SK-N-SH (cell line): ENCODE data around the gene ADAMTS17. TPM values are rescaled to one million over a fixed set of nuclear protein-coding genes. Genes with fewer than 3 reads are reported as not detected.

Experiments
- CTCF ChIA-PET: fragments of 300-600, 350-600 bp; formaldehyde crosslinking; extraction: SDS; loops from one replicate; lab custom pipeline; 2021; lab: Yijun Ruan, JAX
- POLR2A ChIA-PET: fragments of 350-600 bp; sonication (Branson Sonifier 250); formaldehyde crosslinking; extraction: SDS; loops from one replicate; lab custom pipeline; 2020; ENCODE audit warnings: antibody characterized with exemption, inconsistent platforms; lab: Yijun Ruan, JAX
- DNase-seq: peaks from one replicate; pipeline ENCODE4 v3.0.0; 2012
- H2AFZ ChIP-seq: fragments of 200-600 bp; sonication (generic); 2 replicates; pipeline ENCODE4 v1.8.1; 2016; ENCODE audit warnings: antibody characterized with exemption, mild to moderate bottlenecking, low read depth
- H3F3A ChIP-seq: fragments of 200-600 bp; sonication (generic); replicated peaks from 2 replicates; pipeline ENCODE3; 2016; ENCODE audit warnings: antibody characterized with exemption, mild to moderate bottlenecking; ENCODE audit not compliant: insufficient read depth
- H3K27ac ChIP-seq, 2 experiments: fragments of 200-500 bp in 1 of 2; fragments of 200-600 bp in 1 of 2; sonication (Bioruptor generic) in 1 of 2; sonication (generic), shearing (Covaris generic) in 1 of 2; 2 replicates each; pipeline versions ENCODE4 v1.5.1 to v1.6.1; 2014 to 2016; ENCODE audit warnings: low read depth in 2 of 2, inconsistent platforms in 1 of 2, low read length in 1 of 2, mild to moderate bottlenecking in 1 of 2, mixed read lengths in 1 of 2
- H3K27me3 ChIP-seq: fragments of 200-600 bp; sonication (generic), shearing (Covaris generic); 2 replicates; pipeline ENCODE4 v1.6.1; 2016; ENCODE audit warnings: mixed run types; ENCODE audit not compliant: insufficient read depth
- H3K36me3 ChIP-seq, 2 experiments: fragments of 200-500 bp in 1 of 2; fragments of 200-600 bp in 1 of 2; sonication (Bioruptor generic) in 1 of 2; sonication (generic) in 1 of 2; replicated peaks in 1 of 2; 2 replicates each; pipeline versions ENCODE3 to v1.5.1; 2014 to 2016; ENCODE audit warnings: low read length in 1 of 2, mild to moderate bottlenecking in 1 of 2; ENCODE audit not compliant: insufficient read depth in 2 of 2, control insufficient read depth in 1 of 2
- H3K4me1 ChIP-seq, 2 experiments: fragments of 200-500 bp in 1 of 2; fragments of 200-600 bp in 1 of 2; sonication (Bioruptor generic) in 1 of 2; sonication (generic), shearing (Covaris generic) in 1 of 2; 2 replicates each; pipeline versions ENCODE4 v1.5.1 to v1.6.1; 2014 to 2016; ENCODE audit warnings: low read depth in 1 of 2, low read length in 1 of 2, mixed run types in 1 of 2; ENCODE audit not compliant: insufficient read depth in 2 of 2, control insufficient read depth in 1 of 2
- H3K4me2 ChIP-seq: fragments of 200-600 bp; sonication (generic), shearing (Covaris generic); 2 replicates; pipeline ENCODE4 v1.6.1; 2017; ENCODE audit warnings: mixed run types
- H3K4me3 ChIP-seq, 2 experiments: fragments of 200-500 bp in 1 of 2; fragments of 200-600 bp in 1 of 2; sonication (Bioruptor generic) in 1 of 2; sonication (generic), shearing (Covaris generic) in 1 of 2; 2 replicates each; pipeline versions ENCODE4 v1.5.1 to v1.8.1; 2014 to 2016; ENCODE audit warnings: low read depth in 2 of 2, inconsistent platforms in 1 of 2, low read length in 1 of 2, mild to moderate bottlenecking in 1 of 2, mixed read lengths in 1 of 2, moderate library complexity in 1 of 2
- H3K79me2 ChIP-seq: fragments of 200-600 bp; sonication (generic); 2 replicates; pipeline ENCODE4 v1.8.1; 2017; ENCODE audit warnings: mild to moderate bottlenecking; ENCODE audit not compliant: insufficient read depth
- H3K9ac ChIP-seq: fragments of 200-600 bp; sonication (generic); 2 replicates; pipeline ENCODE4 v1.6.1; 2017; ENCODE audit warnings: mixed run types
- H3K9me2 ChIP-seq: fragments of 200-600 bp; sonication (generic); 2 replicates; pipeline ENCODE4 v1.6.1; 2017; ENCODE audit warnings: mixed run types
- H3K9me3 ChIP-seq: fragments of 200-600 bp; sonication (generic); 2 replicates; pipeline ENCODE4 v1.6.1; 2017; ENCODE audit warnings: mixed run types, mild to moderate bottlenecking, moderate library complexity
- H4K20me1 ChIP-seq: fragments of 200-600 bp; sonication (generic); 2 replicates; pipeline ENCODE4 v1.6.1; 2017; ENCODE audit warnings: mild to moderate bottlenecking, mixed run types; ENCODE audit not compliant: insufficient read depth
- CHD2 ChIP-seq: fragments of 150-350 bp; IDR thresholded peaks from 2 replicates; pipeline ENCODE4 v1.6.1; 2018; ENCODE audit warnings: low read length; ENCODE audit not compliant: partially characterized antibody
- ELF1 ChIP-seq: IDR thresholded peaks from 2 replicates; pipeline ENCODE4 v1.4.0; 2012
- FOSL2 ChIP-seq: IDR thresholded peaks from 2 replicates; pipeline ENCODE4 v1.4.0; 2012; ENCODE audit warnings: low read depth, mild to moderate bottlenecking, moderate library complexity, borderline replicate concordance
- FOXJ3 ChIP-seq: sonication (generic); formaldehyde crosslinking; IDR thresholded peaks from 2 replicates; pipeline ENCODE4 v1.5.1; 2020; ENCODE audit warnings: mild to moderate bottlenecking, missing genetic modification reagents
- FOXM1 ChIP-seq: IDR thresholded peaks from 2 replicates; pipeline ENCODE4 v1.4.0; 2012; ENCODE audit warnings: low read depth, mild to moderate bottlenecking
- GABPA ChIP-seq: IDR thresholded peaks from 2 replicates; pipeline ENCODE4 v1.4.0; 2012; ENCODE audit warnings: low read depth, mild to moderate bottlenecking
- GATA2 ChIP-seq: sonication (generic); formaldehyde crosslinking; IDR thresholded peaks from 2 replicates; pipeline ENCODE4 v1.5.0; 2020; ENCODE audit warnings: mild to moderate bottlenecking, missing genetic modification reagents
- JUND ChIP-seq: IDR thresholded peaks from 2 replicates; pipeline ENCODE4 v1.4.0; 2012
- MEF2A ChIP-seq: IDR thresholded peaks from 2 replicates; pipeline ENCODE4 v1.4.0; 2012; ENCODE audit warnings: low read depth, borderline replicate concordance
- MXI1 ChIP-seq: IDR thresholded peaks from 2 replicates; pipeline ENCODE4 v1.6.1; 2012; ENCODE audit warnings: mild to moderate bottlenecking, low read depth, low read length, improper control_type of control experiment
- RAD21 ChIP-seq: IDR thresholded peaks from 2 replicates; pipeline ENCODE4 v1.6.1; 2012; ENCODE audit warnings: mild to moderate bottlenecking, low read length
- RCOR1 ChIP-seq: fragments of 150-350 bp; IDR thresholded peaks from 2 replicates; pipeline ENCODE4 v1.6.1; 2017; ENCODE audit warnings: antibody characterized with exemption, low read length
- RFX5 ChIP-seq: IDR thresholded peaks from 2 replicates; pipeline ENCODE4 v1.6.1; 2012; ENCODE audit warnings: mild to moderate bottlenecking, improper control_type of control experiment, low read length
- RXRA ChIP-seq: IDR thresholded peaks from 2 replicates; pipeline ENCODE4 v1.4.0; 2012; ENCODE audit warnings: low read depth, mild to moderate bottlenecking, borderline replicate concordance
- TAF1 ChIP-seq: IDR thresholded peaks from 2 replicates; pipeline ENCODE4 v1.6.1; 2012; ENCODE audit warnings: low read depth, mild to moderate bottlenecking, low read length, moderate library complexity, borderline replicate concordance
- TCF12 ChIP-seq: IDR thresholded peaks from 2 replicates; pipeline ENCODE4 v1.4.0; 2012
- TEAD4 ChIP-seq: IDR thresholded peaks from 2 replicates; pipeline ENCODE4 v1.4.0; 2012; ENCODE audit warnings: mild to moderate bottlenecking, borderline replicate concordance; ENCODE audit not compliant: insufficient read depth
- WGBS: methylation state at CpG from one replicate; pipeline ENCODE4 v1.1.6; 2017; ENCODE audit warnings: low lambda C conversion rate; 5-methylcytosine and 5-hydroxymethylcytosine counted together
- polyA plus RNA-seq, 3 experiments: library from polyadenylated mRNA; depleted of rRNA; stranded (reverse); fragments of >200 nt; gene quantifications; 2 replicates each; pipeline ENCODE4 v1.2.3, GENCODE V29; 2012
- TF ChIP-seq, protein P1 (sequence below): IDR thresholded peaks from 2 replicates; pipeline ENCODE4; 2012
- TF ChIP-seq, protein P2 (sequence below): IDR thresholded peaks from 2 replicates; pipeline ENCODE4 v1.4.0; 2012; ENCODE audit warnings: low read depth
- TF ChIP-seq, protein P3 (sequence below): fragments of 150-350 bp; IDR thresholded peaks from 2 replicates; pipeline ENCODE4 v1.6.1; 2016; ENCODE audit warnings: mild to moderate bottlenecking, low read depth, low read length
- TF ChIP-seq, protein P4 (sequence below): IDR thresholded peaks from 2 replicates; pipeline ENCODE4 v1.6.1; 2012; ENCODE audit warnings: mild to moderate bottlenecking, low read depth, low read length, moderate library complexity
- TF ChIP-seq, protein P5 (sequence below): IDR thresholded peaks from 2 replicates; pipeline ENCODE4 v1.4.0; 2012; ENCODE audit warnings: low read depth, borderline replicate concordance

ADAMTS17 gene
- polyA plus RNA-seq, 1 of the 3 experiments (the other 2 are of a cell fraction): not detected

DNA sequence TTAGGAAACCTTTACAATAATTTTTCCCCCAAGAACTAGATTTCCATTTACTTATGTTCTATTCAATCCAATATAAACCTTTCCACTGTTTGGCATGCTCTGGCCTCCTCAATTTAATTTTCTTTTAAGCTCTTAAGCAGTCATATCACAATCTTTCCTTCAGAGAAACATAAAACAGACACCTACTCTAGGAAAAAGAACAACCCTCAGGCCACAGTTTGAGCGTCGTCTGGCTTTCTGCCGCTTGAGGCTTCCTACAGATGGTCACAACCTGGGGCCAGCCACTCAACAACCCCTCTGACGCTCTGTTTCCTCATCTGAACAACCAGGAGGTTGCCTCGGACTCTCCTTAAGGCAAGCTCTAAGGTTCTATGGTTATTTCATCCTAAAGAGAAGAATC is 143.3 kb downstream of the ADAMTS17 start (continued):
- TF ChIP-seq MXI1 (no peak), FOXM1 (no peak), MEF2A (no peak), RCOR1 (peak; percentile 65; the same call in 1 of the 2 replicates), FOSL2 (no peak), TCF12 (peak; percentile 53), RAD21 (peak; percentile 16; the same call in 1 of the 2 replicates)
- TF ChIP-seq, protein P1, sequence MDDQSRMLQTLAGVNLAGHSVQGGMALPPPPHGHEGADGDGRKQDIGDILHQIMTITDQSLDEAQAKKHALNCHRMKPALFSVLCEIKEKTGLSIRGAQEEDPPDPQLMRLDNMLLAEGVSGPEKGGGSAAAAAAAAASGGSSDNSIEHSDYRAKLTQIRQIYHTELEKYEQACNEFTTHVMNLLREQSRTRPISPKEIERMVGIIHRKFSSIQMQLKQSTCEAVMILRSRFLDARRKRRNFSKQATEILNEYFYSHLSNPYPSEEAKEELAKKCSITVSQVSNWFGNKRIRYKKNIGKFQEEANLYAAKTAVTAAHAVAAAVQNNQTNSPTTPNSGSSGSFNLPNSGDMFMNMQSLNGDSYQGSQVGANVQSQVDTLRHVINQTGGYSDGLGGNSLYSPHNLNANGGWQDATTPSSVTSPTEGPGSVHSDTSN: no peak
- TF ChIP-seq, protein P2, sequence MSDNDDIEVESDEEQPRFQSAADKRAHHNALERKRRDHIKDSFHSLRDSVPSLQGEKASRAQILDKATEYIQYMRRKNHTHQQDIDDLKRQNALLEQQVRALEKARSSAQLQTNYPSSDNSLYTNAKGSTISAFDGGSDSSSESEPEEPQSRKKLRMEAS: no peak

DNA sequence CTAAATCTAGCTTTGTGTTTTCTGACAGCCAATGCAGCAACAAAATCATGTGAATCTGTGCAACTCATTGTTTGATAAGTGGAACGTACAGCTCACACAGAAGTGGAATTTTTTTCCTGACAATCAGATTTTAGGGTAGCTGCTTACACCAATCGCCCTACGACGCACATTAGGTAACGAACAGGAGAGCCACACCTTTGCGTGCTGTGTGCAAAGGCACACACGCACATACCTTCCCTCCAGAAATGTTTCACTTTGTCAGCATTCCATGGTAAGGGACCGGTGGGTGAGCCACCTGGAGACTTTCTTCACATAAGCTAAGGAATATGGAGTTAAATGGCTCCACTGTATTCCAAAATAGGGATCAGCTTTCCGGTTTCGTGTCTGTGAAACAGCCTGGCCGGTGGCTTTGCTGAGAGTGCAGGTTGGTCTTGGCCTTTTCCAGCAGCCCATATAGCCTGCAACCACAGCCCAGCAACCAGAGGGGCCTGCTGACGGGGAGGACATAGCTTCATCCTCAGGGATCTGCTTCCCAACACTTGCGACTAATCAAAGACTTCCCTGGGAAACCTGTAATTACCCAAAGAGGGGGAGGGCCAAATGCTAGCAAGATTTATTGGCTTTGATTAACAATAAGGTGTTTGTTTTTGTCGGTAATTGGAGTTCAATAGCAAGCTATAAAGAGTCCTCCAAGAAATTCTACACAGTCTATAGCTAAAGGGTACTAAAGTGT is 145.3 kb downstream of the ADAMTS17 start:
- H4K20me1 ChIP-seq: no peaks in the 10 kb centered on the region

More for the DNA sequence above, 145.3 kb downstream of the ADAMTS17 start:
- Histone ChIP-seq H3K4me2 (no peak overlapping the region), H3K79me2 (no peaks in the 10 kb centered on the region), H3K4me3 (no peak overlapping the region), H2AFZ (no peak overlapping the region), H3K9me3 (no peaks in the 10 kb centered on the region), H3K27ac (no peak overlapping the region), H3K4me1 (peaks cover 0 to 40% of the 10 kb centered on the region in 2 experiments; a peak in 2 of 4 replicates), H3F3A (no peaks in the 10 kb centered on the region), H3K36me3 (no peaks in the 10 kb centered on the region), H3K9ac (no peak overlapping the region)
- 60% methylated on average over 14 of the region's 14 CpGs for WGBS
- POLR2A ChIA-PET: no interaction called here
- DNase-seq: no peak
- CTCF ChIA-PET: interaction anchor here (1.8 kb wide), 1 partner anchor 142 kb away, joined by 9 read pairs; no protein-coding TSS in a partner anchor
- TF ChIP-seq, protein P2: no peak
- TF ChIP-seq GABPA (no peak), MEF2A (no peak), GATA2 (CRISPR knock-in tag) (no peak), TAF1 (no peak), RCOR1 (no peak), JUND (no peak), ELF1 (no peak), FOXJ3 (no peak), TEAD4 (no peak), CHD2 (no peak), RFX5 (no peak), FOSL2 (no peak), RXRA (no peak)
- TF ChIP-seq, protein P3, sequence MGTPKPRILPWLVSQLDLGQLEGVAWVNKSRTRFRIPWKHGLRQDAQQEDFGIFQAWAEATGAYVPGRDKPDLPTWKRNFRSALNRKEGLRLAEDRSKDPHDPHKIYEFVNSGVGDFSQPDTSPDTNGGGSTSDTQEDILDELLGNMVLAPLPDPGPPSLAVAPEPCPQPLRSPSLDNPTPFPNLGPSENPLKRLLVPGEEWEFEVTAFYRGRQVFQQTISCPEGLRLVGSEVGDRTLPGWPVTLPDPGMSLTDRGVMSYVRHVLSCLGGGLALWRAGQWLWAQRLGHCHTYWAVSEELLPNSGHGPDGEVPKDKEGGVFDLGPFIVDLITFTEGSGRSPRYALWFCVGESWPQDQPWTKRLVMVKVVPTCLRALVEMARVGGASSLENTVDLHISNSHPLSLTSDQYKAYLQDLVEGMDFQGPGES: no peak
- TF ChIP-seq, protein P4, sequence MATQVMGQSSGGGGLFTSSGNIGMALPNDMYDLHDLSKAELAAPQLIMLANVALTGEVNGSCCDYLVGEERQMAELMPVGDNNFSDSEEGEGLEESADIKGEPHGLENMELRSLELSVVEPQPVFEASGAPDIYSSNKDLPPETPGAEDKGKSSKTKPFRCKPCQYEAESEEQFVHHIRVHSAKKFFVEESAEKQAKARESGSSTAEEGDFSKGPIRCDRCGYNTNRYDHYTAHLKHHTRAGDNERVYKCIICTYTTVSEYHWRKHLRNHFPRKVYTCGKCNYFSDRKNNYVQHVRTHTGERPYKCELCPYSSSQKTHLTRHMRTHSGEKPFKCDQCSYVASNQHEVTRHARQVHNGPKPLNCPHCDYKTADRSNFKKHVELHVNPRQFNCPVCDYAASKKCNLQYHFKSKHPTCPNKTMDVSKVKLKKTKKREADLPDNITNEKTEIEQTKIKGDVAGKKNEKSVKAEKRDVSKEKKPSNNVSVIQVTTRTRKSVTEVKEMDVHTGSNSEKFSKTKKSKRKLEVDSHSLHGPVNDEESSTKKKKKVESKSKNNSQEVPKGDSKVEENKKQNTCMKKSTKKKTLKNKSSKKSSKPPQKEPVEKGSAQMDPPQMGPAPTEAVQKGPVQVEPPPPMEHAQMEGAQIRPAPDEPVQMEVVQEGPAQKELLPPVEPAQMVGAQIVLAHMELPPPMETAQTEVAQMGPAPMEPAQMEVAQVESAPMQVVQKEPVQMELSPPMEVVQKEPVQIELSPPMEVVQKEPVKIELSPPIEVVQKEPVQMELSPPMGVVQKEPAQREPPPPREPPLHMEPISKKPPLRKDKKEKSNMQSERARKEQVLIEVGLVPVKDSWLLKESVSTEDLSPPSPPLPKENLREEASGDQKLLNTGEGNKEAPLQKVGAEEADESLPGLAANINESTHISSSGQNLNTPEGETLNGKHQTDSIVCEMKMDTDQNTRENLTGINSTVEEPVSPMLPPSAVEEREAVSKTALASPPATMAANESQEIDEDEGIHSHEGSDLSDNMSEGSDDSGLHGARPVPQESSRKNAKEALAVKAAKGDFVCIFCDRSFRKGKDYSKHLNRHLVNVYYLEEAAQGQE: no peak
- TF ChIP-seq, protein P5, sequence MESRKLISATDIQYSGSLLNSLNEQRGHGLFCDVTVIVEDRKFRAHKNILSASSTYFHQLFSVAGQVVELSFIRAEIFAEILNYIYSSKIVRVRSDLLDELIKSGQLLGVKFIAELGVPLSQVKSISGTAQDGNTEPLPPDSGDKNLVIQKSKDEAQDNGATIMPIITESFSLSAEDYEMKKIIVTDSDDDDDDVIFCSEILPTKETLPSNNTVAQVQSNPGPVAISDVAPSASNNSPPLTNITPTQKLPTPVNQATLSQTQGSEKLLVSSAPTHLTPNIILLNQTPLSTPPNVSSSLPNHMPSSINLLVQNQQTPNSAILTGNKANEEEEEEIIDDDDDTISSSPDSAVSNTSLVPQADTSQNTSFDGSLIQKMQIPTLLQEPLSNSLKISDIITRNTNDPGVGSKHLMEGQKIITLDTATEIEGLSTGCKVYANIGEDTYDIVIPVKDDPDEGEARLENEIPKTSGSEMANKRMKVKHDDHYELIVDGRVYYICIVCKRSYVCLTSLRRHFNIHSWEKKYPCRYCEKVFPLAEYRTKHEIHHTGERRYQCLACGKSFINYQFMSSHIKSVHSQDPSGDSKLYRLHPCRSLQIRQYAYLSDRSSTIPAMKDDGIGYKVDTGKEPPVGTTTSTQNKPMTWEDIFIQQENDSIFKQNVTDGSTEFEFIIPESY: no peak
- TF ChIP-seq, all 33 proteins: peak for 0
- Histone ChIP-seq H3K9me2 (no peaks in the 10 kb centered on the region), H3K27me3 (no peaks in the 10 kb centered on the region)
